Measurements from ENCODE around the gene SYCE3.
A peak's percentile ranks its signal among the peaks of the same experiment; 100 is the strongest.

Gene SYCE3

DNA sequence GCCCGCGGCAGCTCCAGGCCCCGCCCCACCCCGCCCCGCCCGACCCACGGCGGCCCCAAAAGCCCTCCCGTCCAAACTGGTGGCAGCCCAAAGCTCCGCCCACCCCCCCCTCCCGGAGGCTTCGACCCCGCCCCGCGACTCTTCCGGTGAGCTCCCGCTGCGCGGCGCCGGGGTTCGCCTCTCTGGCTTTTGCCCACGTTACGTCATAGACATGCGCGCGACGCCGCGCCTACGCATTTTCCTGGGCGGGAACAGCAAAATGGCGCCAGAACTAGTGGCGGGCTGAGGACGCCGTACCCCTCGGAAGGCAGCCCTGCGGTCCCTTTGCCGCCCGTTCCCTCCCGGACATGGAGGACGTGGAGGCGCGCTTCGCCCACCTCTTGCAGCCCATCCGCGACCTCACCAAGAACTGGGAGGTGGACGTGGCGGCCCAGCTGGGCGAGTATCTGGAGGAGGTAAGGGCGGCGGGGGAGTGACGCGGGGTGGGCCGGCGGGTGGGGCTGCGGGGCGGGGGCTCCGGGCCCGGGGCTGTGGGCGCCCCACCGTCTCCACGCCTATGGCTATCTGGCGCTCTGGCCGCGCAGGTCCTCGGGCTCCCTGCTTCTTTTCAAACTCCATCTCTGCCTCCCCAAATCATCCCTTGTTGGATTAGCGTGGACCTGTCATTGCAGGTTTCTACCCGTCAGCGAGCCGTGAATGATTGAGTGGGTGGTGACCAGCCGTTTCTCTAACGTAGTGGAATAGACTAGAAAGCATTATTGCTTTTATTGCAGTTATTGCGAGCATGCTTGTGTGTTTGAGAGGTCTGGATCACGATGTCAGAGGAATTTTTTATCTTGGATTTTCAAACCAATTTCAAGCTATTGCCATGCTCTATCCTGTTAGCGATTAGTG lies 54.5 kb downstream of the SYCE3 start, which contains the start of gene NCAPH2:
NCAPH2 (plus strand) TSS at position 234 of the 894 bp plus-strand sequence; CDS start at position 348, 114 bp downstream.
- peak; percentile 98 for DNase-seq (ENCODE audit: low read depth in 2 of 2)
- TF ChIP-seq CTCF (IDR thresholded peaks at IDR 0.05; ENCODE audit: low read depth, low read length), result no peak
- H3K4me3 ChIP-seq (replicated peaks in 1 of 2; ENCODE audit: low read depth in 2 of 2, low read length in 2 of 2), result peak within 1 kb of the TSS; percentile 96 to 99

DNA sequence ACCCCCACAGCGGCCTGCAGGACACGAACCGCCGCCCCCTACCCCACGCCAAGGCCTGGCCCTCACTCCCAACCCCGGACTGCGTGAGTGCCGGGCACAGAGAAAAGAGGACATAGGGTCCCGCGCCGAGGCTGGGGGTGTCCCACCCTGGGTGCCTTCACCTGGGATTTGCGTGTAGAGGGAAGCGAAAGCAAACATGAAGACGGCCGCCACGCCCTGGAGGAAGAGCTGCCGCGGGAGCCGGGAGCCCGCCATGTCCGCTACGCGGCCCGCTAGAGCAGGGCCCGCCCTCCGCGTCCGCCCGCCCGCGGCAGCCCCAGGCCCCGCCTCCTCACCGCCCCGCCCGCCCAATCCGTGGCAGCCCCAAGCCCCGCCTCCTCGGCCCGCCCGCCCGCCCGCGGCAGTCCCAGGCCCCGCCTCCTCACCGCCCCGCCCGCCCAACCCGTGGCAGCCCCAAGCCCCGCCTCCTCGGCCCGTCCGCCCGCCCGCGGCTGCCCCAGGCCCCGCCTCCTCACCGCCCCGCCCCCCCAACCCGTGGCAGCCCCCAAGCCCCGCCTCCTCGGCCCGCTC lies 55.2 kb downstream of the SYCE3 start, which contains the start of gene LMF2:
LMF2 (minus strand) TSS at position 282 of the 570 bp plus-strand sequence; CDS start at position 255, 27 bp downstream.
- H3K4me3 ChIP-seq (replicated peaks in 1 of 2; ENCODE audit: low read depth in 2 of 2, low read length in 2 of 2), result peak within 1 kb of the TSS; percentile 96 to 99
- no peak for DNase-seq (ENCODE audit: low read depth in 2 of 2)
- TF ChIP-seq CTCF (IDR thresholded peaks at IDR 0.05; ENCODE audit: low read depth, low read length), result no peak

GRCh38 chr22:50506611-50507420 lies 55.9 kb downstream of the SYCE3 start:
- no peak for TF ChIP-seq CTCF (IDR thresholded peaks at IDR 0.05; ENCODE audit: low read depth, low read length)
- no peak for DNase-seq (ENCODE audit: low read depth in 2 of 2)
- peak overlapping the region; percentile 96 to 99 for H3K4me3 ChIP-seq (replicated peaks in 1 of 2; ENCODE audit: low read depth in 2 of 2, low read length in 2 of 2)

DNA sequence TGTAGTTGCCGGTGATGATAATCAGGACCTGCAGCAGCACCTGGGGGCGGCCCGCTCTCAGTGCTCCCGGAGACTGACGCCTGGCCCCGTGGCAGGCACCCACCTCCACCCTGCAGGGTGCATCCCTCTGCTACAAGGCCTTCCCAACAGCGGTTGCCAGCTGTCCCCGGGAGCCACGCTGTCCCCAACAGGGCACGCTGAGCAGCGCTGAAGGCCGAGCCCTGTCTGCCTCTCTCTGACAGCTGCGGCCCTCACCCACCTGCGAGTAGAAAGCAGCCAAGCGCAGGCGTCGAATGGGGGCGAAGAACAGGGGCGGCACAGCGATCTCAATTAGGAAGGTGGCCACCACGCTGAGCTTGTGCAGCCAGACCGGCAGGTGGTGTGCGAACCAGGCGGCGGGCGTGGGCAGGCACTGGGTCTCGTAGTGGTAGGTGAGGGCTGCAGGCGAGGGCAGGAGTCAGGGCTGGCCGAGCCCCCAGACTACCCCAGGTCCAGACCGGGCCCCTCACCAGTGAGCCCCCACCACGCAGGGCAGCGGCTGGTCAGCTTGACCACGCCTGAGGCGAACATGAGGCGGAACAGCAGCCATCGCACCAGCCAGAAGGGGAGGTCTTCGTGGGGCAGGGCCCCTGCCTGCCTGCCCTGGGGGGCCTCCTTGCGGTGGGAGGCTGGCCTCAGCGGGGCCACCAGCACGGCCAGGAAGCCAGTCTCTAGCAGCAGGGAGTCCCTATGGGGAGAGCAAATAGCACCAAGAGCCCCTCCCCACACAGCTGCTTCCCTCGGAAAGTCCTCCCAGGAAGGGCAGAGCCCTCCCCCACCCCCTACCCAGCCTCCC lies 56.7 kb downstream of the SYCE3 start:
- H3K4me3 ChIP-seq (replicated peaks in 1 of 2; ENCODE audit: low read depth in 2 of 2, low read length in 2 of 2), result peak overlapping the region; percentile 96 to 99
- TF ChIP-seq CTCF (IDR thresholded peaks at IDR 0.05; ENCODE audit: low read depth, low read length), result no peak
- DNase-seq (ENCODE audit: low read depth in 2 of 2), result no peak

- TF ChIP-seq CTCF (IDR thresholded peaks at IDR 0.05; ENCODE audit: low read depth, low read length), result no peak
- no peak overlapping the region for H3K4me3 ChIP-seq (replicated peaks in 1 of 2; ENCODE audit: low read depth in 2 of 2, low read length in 2 of 2)
- DNase-seq (ENCODE audit: low read depth in 2 of 2), result no peak
Measured at GRCh38 chr22:50505276-50505775, 57.4 kb downstream of the SYCE3 start.

Measured in cardiac fibroblast (primary cell).